Endothelial cell of umbilical vein (primary cell): ENCODE measurements around the gene MAG. TPM values are rescaled to one million over a fixed set of nuclear protein-coding genes. Genes with fewer than 3 reads are reported as not detected.

ENCODE experiments used
- BruUV-seq: library from RNA; stranded (reverse); fragments of 400-500 nt; replicated peaks from 2 replicates; lab custom pipeline; 2021; lab: Mats Ljungman, UMichigan
- CTCF ChIA-PET: fragments of 300-600, 350-600 bp; sonication (Branson Sonifier 250); formaldehyde crosslinking; loops from one replicate; lab custom pipeline; 2021; ENCODE audit warnings: antibody characterized with exemption, inconsistent platforms; lab: Charles Lee
- POLR2A ChIA-PET: fragments of 300-600, 350-600 bp; sonication (Branson Sonifier 250); formaldehyde crosslinking; loops from one replicate; lab custom pipeline; 2021; ENCODE audit warnings: antibody characterized with exemption, inconsistent platforms; lab: Charles Lee
- DNase-seq: peaks from one replicate; pipeline ENCODE4 v3.0.0-alpha.2; 2011; ENCODE audit warnings: low read depth, low spot score
- FAIRE-seq: peaks from 2 replicates; lab custom pipeline; 2011; peaks lifted over from hg19 to GRCh38; lab: Jason Lieb, UNC
- H2AFZ ChIP-seq: 2 replicates; pipeline ENCODE4 v1.6.0; 2012; ENCODE audit warnings: low read depth, low read length, control low read depth, inconsistent platforms
- H3K27ac ChIP-seq: 2 replicates; pipeline ENCODE4 v1.5.1; 2011; ENCODE audit warnings: low read depth, mild to moderate bottlenecking, control low read depth, low read length, moderate library complexity; ENCODE audit not compliant: insufficient read depth
- H3K27me3 ChIP-seq, 2 experiments: 2 replicates each; pipeline versions ENCODE4 v1.6.0 to v1.6.1; 2011; ENCODE audit warnings: low read length in 2 of 2, mixed read lengths in 1 of 2; ENCODE audit not compliant: control insufficient read depth in 2 of 2, insufficient read depth in 2 of 2
- H3K36me3 ChIP-seq, 2 experiments: 2 replicates in 1 of 2; 3 replicates in 1 of 2; pipeline ENCODE4 v1.5.1; 2011; ENCODE audit warnings: low read length in 2 of 2, mild to moderate bottlenecking in 1 of 2, moderate library complexity in 1 of 2; ENCODE audit not compliant: control insufficient read depth in 2 of 2, insufficient read depth in 2 of 2; ENCODE audit errors: extremely low read depth in 1 of 2
- H3K4me1 ChIP-seq: 3 replicates; pipeline ENCODE4 v1.5.1; 2011; ENCODE audit warnings: mild to moderate bottlenecking, low read length; ENCODE audit not compliant: control insufficient read depth, insufficient read depth; ENCODE audit errors: extremely low read depth
- H3K4me2 ChIP-seq: 2 replicates; pipeline ENCODE4 v1.6.1; 2011; ENCODE audit warnings: low read length, control low read depth, mixed read lengths; ENCODE audit not compliant: insufficient read depth
- H3K4me3 ChIP-seq, 3 experiments: fragments of 200-600 bp in 1 of 3; sonication (generic), shearing (Covaris generic) in 1 of 3; replicated peaks in 1 of 3; 2 replicates each; pipeline ENCODE4 v1.5.1; 2011 to 2016; ENCODE audit warnings: control low read depth in 3 of 3, low read length in 3 of 3, mild to moderate bottlenecking in 2 of 3, inconsistent platforms in 1 of 3, low read depth in 1 of 3, moderate library complexity in 1 of 3; ENCODE audit not compliant: insufficient read depth in 1 of 3
- H3K79me2 ChIP-seq: 2 replicates; pipeline ENCODE4 v1.6.0; 2012; ENCODE audit warnings: low read length, inconsistent platforms; ENCODE audit not compliant: control insufficient read depth, insufficient read depth
- H3K9ac ChIP-seq: replicated peaks from 2 replicates; pipeline ENCODE3; 2011; ENCODE audit warnings: low read length, control low read depth; ENCODE audit not compliant: insufficient read depth; ENCODE audit errors: extremely low read depth
- H3K9me1 ChIP-seq: replicated peaks from 3 replicates; pipeline ENCODE4 v1.6.0; 2011; ENCODE audit warnings: mild to moderate bottlenecking, low read length; ENCODE audit not compliant: control insufficient read depth, insufficient read depth; ENCODE audit errors: extremely low read depth
- H3K9me3 ChIP-seq: replicated peaks from 2 replicates; pipeline ENCODE4 v1.5.1; 2012; ENCODE audit warnings: low read length, inconsistent platforms; ENCODE audit not compliant: control insufficient read depth, insufficient read depth
- H4K20me1 ChIP-seq: replicated peaks from 2 replicates; pipeline ENCODE3; 2011; ENCODE audit warnings: mild to moderate bottlenecking, low read length; ENCODE audit not compliant: control insufficient read depth, insufficient read depth; ENCODE audit errors: extremely low read depth
- EZH2 ChIP-seq: IDR thresholded peaks from 2 replicates; pipeline ENCODE4 v1.6.1; 2012; ENCODE audit warnings: borderline replicate concordance, low read depth, mild to moderate bottlenecking, moderate library complexity, low read length, inconsistent platforms; ENCODE audit not compliant: severe bottlenecking
- FOS ChIP-seq: IDR thresholded peaks from 2 replicates; pipeline ENCODE4 v1.6.1; 2011; ENCODE audit warnings: mild to moderate bottlenecking, low read length, moderate library complexity, borderline replicate concordance; ENCODE audit not compliant: insufficient read depth
- GATA2 ChIP-seq: IDR thresholded peaks from 2 replicates; pipeline ENCODE4 v1.7.0; 2011; ENCODE audit warnings: low read depth, mild to moderate bottlenecking, moderate library complexity, mixed read lengths, low read length; ENCODE audit not compliant: insufficient read length, insufficient read depth
- JUN ChIP-seq: IDR thresholded peaks from 2 replicates; pipeline ENCODE4 v1.6.1; 2011; ENCODE audit warnings: borderline replicate concordance, low read depth; ENCODE audit not compliant: insufficient read length, insufficient read depth
- MYC ChIP-seq: IDR thresholded peaks from one replicate; pipeline ENCODE4 v1.6.1; 2011; ENCODE audit warnings: mild to moderate bottlenecking, low read depth, low read length
- POLR2A ChIP-seq: IDR thresholded peaks from 2 replicates; pipeline ENCODE4 v1.6.1; 2012; ENCODE audit warnings: low read depth, mild to moderate bottlenecking, control low read depth, low read length
- POLR2AphosphoS5 ChIP-seq: IDR thresholded peaks from 2 replicates; pipeline ENCODE4 v1.6.1; 2012; ENCODE audit warnings: low read depth, mild to moderate bottlenecking, control low read depth, low read length, moderate library complexity; ENCODE audit not compliant: insufficient read depth
- dilution Hi-C: fragments of 300-500 bp; cut with MboI; formaldehyde crosslinking; loops from one replicate; pipeline ENCODE4 v1.15.0; 2019; ENCODE audit warnings: low sequenced_read_pairs; ENCODE audit not compliant: extremely low pct_ligation_motif_present
- intact Hi-C: fragments of 100-400 bp; cut with micrococcal nuclease; formaldehyde crosslinking; loops from one replicate; pipeline ENCODE4 v1.10.0; 2022
- polyA plus RNA-seq, 4 experiments: library from polyadenylated mRNA; depleted of rRNA in 3 of 4; stranded (reverse) in 3 of 4; unstranded in 1 of 4; fragments of >200 nt; gene quantifications; 2 replicates each; pipeline versions ENCODE4 v1.2.1 to v1.2.3, GENCODE V29; 2011 to 2012; ENCODE audit warnings: missing spikeins in 1 of 4
- total RNA-seq: library from RNA; stranded (reverse); gene quantifications from 2 replicates; pipeline ENCODE4 v1.2.3, GENCODE V29; 2021
- TF ChIP-seq, protein P1 (sequence below), 2 donors: IDR thresholded peaks; 1 replicate in 1 of 2; 2 replicates in 1 of 2; pipeline ENCODE4 v1.5.1; 2011; ENCODE audit warnings: low read length in 2 of 2, mild to moderate bottlenecking in 2 of 2, moderate library complexity in 2 of 2, control low read depth in 1 of 2, inconsistent platforms in 1 of 2, low read depth in 1 of 2; ENCODE audit not compliant: insufficient read depth in 1 of 2; ENCODE audit errors: extremely low read depth in 1 of 2
- TF ChIP-seq, protein P2 (sequence below): IDR thresholded peaks from 2 replicates; pipeline ENCODE4 v1.6.1; 2011; ENCODE audit not compliant: insufficient read depth, insufficient read length

The MAG gene
- total and polyA plus RNA-seq, 2 donors (not counting 3 experiments of a cell fraction or from before 2014, with no cell fraction given): not detected

DNA sequence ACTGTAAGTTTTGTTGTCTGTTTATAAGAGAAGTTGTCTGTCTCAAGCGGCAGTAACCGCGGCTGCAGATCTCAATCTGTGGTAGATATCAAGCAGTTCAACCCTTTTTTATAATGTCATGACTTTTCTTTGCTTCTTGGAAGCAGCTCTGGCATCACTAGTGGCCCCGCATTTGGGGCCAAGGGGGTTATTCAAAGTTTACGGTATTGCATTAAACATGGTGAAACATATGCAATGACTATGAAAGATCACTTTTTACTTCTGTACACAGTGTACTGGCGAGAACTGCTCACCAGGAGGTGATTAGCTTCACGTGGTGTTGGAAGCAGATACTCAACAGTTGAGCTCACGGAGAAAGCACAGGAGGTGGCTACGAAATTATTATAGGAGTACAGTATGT, 61.7 kb downstream of the MAG start:
- Histone ChIP-seq H3K4me2 (no peak overlapping the region), H3K9me3 (no peaks in the 10 kb centered on the region), H3K9me1 (no peaks in the 10 kb centered on the region), H3K4me3 (no peak overlapping the region), H3K27me3 (no peaks in the 10 kb centered on the region), H3K4me1 (no peaks in the 10 kb centered on the region), H3K36me3 (no peaks in the 10 kb centered on the region), H3K9ac (no peak overlapping the region), H4K20me1 (no peaks in the 10 kb centered on the region), H3K27ac (no peak overlapping the region), H3K79me2 (no peaks in the 10 kb centered on the region), H2AFZ (no peak overlapping the region)
- dilution Hi-C loops: no loop called here
- no peak for TF ChIP-seq EZH2
- TF ChIP-seq MYC: no peak
- no peak for TF ChIP-seq POLR2AphosphoS5
- no peak for TF ChIP-seq FOS
- TF ChIP-seq, protein P1, sequence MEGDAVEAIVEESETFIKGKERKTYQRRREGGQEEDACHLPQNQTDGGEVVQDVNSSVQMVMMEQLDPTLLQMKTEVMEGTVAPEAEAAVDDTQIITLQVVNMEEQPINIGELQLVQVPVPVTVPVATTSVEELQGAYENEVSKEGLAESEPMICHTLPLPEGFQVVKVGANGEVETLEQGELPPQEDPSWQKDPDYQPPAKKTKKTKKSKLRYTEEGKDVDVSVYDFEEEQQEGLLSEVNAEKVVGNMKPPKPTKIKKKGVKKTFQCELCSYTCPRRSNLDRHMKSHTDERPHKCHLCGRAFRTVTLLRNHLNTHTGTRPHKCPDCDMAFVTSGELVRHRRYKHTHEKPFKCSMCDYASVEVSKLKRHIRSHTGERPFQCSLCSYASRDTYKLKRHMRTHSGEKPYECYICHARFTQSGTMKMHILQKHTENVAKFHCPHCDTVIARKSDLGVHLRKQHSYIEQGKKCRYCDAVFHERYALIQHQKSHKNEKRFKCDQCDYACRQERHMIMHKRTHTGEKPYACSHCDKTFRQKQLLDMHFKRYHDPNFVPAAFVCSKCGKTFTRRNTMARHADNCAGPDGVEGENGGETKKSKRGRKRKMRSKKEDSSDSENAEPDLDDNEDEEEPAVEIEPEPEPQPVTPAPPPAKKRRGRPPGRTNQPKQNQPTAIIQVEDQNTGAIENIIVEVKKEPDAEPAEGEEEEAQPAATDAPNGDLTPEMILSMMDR (IDR thresholded peaks at IDR 0.05; ENCODE audit: extremely low read depth in 1 of 2, insufficient read depth in 1 of 2, low read depth in 1 of 2, low read length in 2 of 2): no peak
- TF ChIP-seq, protein P2, sequence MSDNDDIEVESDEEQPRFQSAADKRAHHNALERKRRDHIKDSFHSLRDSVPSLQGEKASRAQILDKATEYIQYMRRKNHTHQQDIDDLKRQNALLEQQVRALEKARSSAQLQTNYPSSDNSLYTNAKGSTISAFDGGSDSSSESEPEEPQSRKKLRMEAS: no peak
- no peak for TF ChIP-seq GATA2
- no peak for TF ChIP-seq JUN
- TF ChIP-seq POLR2A: no peak
- no peak for DNase-seq
- ChIA-PET CTCF (interaction anchor here (0.6 to 6.9 kb wide), 21 partner anchors 8 to 300 kb away, joined by 3 to 118 read pairs (median 5); partner anchors contain the start of gene FXYD3), POLR2A (no interaction called here)
- no peak for FAIRE-seq
- BruUV-seq: no TSS peak
- intact Hi-C loops: no loop called here
